HG03039 (cell line): ENCODE results near the gene HIVEP3.
"Not testable (repeated sequence)": the region's sequence is repeated elsewhere in the genome, so short reads cannot be mapped to it uniquely, and the experiment has no call there.

Experiments used
- ATAC-seq: cut with Tn5 transposase; IDR thresholded peaks from one replicate; pipeline ENCODE4 v1.9.1; 2021; ENCODE audit warnings: mild to moderate bottlenecking, moderate library complexity; ENCODE audit not compliant: unreplicated experiment

The HIVEP3 gene

DNA sequence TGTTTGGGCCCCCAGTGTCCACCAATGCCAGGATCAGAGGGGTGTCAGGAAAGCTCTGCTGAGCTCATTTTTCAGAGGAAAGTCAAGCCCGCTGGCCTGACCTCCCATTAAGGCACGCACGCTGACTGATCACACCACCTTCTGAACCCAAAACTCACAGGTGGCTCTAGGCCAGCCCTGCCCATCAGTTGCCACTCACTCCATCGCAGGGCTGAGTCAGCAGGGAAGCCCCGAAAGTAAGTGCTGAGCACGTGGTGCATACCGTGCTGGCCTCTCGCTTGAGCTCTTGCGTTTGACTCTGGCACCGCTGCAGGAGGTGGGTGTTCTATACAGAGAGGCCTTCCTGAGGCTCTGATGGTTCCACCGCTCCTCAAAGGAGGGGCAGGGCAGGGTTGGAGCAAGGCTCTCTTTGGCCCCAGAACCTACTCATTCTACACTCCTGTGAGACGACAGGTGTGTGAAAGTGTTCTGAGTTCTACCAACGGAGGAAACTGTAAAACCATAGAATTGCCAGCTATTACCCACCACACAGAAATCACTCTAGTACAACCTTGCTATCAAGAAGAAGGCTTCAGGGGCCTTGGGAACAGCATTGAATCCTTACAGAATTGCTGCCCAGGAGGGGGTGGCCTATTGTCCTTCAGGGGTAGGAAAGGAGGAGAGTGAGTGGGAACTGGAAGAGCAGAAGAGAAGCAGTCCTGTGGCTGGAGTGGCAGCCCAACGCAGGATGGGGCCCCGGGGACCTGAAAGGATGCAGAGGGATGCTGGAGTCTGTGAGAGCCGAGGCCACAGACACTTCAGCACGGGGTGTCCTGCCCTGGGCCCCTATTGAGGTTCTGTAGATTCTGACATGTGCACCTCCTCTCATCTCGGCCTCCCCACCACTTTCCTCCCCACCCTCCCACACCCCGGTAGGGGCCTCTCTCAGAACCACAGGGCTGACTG lies 219.5 kb downstream of the HIVEP3 start:
- ATAC-seq = no peak

DNA sequence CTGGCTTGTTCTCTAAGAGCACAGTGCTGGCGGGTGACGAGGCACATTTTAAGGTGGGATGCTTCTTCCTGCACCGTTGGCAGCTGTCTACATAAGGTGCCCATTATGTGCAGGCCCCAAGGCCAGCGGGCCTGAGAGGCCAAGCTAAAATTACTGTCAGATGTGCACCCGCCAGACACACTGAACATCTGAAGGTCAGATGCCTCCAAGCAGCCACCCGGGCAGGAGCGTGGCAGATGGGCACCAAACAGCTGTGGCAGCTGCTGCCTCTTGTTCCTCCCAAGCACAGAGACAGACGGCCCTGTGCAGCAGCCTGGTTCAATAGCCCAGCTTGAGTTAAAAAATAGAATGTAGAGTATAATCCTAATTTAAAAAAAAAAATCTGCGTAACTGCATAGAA lies 222.3 kb downstream of the HIVEP3 start:
- ATAC-seq = no peak

DNA sequence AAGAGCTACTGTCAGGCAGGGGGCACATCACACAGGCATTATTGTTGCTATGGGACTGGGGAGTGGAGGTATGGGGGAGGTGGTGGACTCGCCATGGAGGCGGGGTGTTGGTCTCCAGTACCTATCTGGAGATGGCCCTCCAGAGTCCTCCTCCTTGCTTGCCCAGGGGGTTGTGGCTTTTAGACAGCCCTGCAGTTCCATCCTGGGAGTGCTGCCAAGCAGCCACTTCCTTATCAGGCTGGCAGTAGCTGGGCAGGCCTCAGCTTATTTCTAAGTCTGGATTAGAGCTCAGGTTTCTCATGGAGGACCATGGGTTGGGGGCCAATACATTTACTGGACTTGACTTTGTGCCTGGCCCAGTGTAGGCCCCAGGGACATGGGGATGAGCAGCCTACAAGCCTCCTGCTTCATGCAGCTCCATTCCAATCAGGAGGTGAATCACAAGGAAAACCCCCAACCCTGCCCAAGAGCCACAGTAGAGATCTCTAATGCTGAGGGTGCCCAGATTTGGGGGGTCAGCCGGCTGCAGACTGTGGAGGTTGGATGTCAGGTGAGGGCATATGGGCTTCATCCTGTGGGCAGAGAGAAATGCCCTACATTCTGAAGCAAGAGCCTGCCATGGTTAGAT lies 223.5 kb downstream of the HIVEP3 start:
- no peak for ATAC-seq

DNA sequence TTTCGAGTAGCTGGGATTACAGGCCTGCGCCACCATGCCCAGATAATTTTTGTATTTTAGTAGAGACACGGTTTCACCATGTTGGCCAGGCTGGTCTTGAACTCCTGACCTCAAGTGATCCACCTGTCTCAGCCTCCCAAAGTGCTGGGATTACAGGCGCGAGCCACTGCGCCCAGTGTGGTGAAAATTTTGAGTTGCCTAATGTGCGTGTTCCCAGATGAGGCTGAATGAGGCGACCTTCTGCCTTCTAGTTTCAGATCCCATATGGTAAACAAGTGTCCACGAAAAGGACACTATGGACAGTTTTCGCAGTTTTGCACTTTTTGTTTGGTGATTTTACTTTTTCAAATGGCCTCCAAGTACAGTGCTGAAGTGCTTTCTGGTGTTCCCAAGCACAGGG lies 226.8 kb downstream of the HIVEP3 start:
- not testable (repeated sequence) for ATAC-seq

DNA sequence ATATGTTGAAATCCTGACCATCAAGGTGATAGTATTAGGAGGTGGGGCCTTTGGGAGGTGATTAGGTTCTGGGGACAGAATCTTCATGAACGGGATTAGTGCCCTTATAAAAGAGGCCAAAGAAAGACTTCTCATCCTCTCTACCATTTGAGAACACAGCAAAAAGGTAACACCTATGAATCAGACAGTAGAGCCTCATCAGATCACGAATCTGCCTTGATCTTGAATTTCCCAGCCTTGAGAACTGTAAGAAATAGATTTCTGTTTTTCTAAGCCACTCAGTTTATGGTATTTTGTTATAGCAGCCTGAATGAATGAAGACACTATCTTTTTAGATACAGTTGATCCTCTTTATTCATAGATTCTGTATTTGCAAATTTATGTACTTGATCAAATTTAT lies 227.3 kb downstream of the HIVEP3 start:
- no peak for ATAC-seq

DNA sequence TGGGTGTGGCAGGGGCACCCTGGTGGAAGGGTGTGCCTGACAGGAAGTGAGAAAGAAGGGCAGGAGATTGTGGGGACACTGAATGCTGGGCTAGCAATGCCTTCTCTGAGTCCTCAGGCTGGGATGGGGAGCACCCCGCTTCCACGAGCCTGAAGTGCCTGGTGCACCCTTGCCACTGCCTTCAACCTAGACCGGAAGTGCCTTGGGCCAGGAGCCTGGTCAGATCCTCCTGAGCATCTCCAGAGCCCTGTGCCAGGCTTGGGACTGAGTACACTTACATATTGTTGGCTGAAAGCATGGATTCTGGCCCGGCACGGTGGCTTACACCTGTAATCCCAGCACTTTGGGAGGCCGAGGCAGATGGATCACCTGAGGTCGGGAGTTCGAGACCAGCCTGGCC lies 228.4 kb downstream of the HIVEP3 start:
- ATAC-seq = no peak

DNA sequence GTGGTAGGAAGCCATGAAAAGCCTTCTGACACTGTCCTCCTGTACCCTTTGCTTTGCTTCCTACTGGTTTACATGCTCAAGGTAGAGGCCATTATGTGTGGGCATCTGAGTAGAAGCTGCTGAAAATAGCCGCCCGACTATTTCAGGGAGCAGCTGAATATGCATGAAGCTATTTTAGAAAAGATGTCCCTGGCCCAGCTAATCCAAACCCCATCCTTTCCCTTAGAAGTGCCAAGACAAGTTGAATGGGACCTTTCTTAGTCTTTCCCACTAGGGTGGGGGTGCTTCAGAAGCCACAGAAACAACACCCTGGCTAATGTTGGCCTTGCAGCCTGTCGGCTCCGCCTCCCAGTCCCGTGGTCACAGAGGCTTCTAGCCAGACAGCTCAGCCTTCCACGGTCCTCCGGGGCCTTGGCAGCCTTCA lies 229.2 kb downstream of the HIVEP3 start:
- ATAC-seq = no peak

DNA sequence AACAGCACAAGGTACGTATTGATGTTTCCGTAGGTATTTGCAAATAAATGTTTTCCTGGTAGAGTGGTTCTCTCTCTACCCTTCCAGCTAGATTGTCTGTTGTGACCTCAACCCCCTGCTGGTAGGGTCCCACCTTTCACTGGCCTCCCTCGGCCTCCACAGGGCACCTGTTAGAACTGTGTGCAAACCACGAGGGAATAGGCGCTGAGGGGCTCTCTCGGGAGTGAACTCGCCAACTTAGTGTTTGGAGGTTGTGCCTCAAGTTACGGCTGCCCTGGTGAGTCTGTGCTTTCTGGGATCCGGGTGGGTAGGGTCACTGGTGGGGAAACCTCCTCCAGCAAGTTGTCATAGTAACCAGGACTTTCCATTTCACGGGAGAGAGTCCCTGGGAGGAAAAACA lies 229.6 kb downstream of the HIVEP3 start:
- no peak for ATAC-seq

DNA sequence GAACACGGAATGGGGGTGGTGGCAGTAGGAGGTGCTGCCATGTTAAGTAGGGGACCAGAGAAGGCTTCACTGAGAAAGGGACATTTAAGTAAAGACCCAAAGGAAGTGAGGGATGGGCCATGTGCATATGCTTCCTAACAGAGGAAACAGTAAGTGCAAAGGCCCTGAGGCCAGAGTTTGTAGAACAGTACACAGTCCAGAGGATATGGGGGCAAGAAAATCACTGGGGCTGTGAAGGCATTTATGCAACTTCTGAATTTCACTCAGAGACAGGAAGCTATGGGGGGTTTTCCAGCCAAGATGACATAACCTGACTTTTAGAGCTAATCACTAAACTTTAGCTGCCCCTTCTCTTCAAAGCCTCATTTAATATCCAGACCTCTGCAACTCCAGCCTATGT lies 231.7 kb downstream of the HIVEP3 start:
- ATAC-seq = no peak

DNA sequence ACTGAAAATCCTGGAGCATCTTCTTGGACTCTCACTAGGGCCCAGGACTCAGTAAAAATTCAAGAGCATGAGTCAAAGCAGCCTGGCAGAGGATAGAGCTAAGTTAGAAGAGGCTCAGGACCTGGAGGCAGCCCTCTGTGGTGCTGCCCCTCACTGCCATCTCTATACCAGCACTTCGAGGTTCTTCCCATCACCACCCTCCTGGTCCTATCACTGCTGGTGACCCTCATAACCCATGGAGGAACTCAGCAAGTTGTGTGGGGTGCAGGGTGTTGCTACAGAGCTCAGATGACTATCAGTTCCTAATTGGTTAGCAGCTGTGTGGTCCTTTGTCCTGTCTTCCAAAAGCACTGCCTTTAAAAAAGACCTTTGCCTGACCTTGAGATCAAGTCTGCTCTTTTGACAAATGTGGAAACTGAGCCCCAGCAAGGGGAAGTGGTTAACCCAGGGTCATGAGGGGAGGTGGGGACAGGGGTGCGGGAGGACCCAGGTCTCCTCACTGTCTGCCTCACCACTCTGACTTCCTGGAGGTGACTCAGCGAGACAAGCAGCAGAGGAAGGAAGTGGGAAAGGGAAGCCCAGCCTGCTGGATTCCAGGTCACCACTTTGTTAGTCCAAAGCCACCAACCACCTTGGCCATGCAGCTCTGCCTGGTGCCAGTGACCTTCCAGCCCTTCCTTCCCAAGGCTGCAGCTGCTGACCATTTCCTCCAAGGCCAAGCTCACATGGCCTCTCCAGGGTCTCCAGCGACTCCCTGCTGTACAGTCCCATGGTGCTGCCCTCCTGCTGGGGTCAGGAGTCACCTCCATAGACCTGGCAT lies 234.8 kb downstream of the HIVEP3 start:
- ATAC-seq = no peak

DNA sequence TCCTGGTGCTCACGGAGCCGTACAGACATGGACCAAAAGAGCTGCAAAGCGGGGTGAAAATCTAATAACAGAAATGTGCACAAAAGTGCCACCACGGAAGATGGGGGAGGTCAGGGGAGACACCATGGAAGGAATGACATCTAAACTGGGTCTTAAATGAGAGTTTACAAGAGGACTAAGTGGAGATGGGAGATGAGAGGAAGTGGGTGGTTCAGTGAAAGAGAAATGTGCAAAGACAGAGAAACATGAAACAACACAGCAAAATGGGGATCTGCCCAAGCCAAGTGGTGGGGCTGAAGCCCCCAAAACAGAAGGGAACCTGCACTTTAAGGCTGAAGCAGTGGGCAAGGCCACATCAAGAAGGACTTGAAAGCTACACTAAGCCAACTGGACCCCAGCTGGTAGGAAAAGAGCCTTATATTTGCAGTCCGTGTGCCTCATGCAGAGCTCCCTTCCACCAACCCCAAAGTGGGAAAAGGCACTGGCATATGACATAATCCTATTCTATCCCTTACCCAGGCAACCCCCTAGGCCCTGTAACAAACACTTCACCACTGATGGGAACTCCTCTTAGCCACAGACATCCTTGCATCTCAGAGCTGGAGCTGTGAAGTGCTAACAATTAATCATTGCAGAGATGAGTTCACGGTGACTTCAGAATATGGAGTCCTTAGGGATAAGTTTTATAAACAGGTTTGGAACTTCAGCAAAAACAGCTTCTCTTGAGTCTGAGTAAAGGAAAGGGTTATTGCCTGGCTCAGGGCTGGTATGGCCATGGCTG lies 235.7 kb downstream of the HIVEP3 start:
- no peak for ATAC-seq

DNA sequence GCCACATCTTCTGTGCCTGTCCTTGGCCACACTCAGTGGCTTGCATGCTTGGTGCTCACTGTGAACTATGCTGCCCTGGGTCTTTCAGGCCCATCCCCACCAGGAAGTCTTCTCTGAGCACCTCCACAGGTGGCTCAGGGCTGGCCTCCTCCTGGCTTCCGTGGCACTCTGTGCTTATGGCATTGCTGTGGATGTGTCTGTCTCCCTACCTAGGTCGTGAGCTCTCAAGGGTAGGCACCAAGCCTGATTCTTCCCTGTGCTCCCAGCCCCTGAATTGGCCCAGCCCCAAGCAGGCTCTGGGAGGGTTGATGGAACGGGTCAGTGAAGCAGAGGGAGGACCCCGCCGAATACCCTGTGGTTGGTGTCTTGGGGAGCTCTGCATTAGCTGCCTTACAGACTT lies 236.6 kb downstream of the HIVEP3 start:
- ATAC-seq = no peak

DNA sequence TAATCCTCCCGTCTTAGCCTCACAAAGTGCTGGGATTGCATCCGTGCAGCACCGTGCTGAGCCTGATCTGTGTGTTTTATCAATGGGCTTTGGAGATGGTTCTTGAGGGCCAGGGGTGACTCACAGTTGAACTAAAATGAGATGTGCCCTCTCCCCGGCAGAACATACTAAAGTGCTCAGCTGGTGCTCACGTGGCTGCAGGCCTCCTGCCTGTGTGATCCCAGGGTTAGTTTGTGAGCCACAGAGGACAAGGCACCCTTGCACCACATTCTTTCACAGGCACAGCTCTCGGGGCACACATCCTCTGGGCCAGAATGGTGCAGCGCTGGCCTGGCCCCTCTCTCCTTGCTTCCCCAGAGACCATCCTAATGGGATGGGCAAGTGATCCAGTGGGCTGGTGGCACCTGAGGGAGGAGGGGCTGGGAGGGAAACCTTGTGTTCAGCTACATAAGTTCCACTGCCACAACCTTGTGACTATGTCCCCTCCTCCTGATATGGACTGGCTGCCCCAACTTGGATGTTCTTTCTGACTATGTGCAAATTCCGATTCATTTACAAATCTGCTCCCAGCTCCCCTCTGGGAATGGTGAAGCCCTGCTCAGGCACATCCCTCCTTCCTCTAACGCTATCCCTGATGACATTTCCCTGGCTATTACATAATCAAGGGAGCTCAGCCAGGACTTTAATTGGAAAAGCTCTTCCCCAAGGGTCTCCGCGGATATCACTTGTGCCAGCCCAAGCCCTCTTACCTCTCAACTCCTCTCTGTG lies 237.2 kb downstream of the HIVEP3 start:
- no peak for ATAC-seq

DNA sequence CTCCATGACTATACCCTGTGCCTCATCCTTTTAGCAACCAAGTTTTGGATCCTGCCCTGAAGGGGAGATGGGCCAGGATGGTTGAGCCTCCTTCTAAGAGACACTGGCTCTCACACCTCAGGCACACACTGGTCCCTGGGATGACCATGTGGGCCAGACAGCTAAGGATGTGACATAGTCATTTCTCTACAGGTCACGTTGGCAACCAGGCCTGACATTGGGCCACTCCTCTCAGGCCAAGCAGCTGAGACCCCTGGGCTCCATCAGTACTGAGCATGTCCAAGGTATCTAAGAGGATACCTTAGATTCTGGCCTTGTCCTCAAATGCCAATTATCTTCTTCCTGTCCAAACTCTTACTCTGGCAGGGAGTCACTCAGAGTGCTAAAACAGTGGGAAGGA lies 238.7 kb downstream of the HIVEP3 start:
- ATAC-seq = no peak

DNA sequence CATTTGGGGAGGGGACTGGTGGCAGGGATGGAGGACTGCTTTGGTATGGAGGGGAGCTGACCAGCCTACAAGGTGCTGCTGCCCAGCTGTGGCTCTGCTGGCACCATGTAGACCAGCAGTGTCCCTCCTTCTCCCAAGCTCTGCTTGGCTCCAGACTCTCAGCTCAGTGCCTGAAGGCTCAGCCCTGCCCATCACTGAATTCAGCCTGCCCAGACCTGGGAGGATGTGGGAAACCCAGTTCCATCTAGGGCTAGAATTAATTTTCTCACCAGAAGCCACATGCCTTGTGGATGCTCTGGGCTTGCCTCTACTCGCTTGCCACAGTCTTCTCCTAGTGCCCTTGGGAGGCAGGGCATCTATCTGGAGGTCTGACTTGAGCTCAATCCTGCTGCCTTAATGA lies 239.2 kb downstream of the HIVEP3 start:
- ATAC-seq = no peak

DNA sequence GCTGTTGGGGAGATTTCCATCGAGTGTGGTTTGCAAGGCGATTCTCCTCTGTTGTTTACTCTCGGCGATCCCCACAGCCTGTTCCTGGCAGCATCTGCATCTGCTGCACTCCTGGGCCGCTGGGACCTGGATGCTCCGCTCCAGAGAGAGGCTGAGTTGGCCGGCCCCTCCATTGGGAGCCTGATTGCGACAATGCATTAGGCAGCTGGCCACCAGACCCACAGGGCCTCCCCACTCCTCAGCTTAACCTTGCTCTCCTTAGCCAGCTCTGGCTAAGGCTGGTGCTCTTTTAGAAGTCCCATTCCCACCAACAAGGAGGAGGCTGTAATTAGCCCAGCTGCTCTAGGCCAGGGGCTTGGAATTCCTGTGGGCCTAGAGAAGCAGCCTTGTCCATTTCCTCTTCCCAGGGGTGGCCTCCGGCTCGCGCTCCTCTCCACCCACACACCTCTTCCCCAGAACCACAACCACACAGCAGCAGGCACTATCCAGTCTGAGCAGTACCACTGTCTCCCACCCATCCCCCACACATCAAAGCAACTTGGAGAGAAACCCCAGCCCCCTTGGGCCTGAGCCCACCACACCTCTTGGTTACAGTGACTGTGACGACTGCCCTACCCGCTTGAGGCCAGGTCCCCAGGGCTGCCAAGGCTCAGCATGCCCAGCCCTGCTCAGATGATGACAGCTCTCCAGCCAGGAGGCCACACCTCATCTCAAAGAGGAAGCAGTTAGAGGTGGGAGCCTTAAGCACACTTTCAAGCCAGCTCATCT lies 240.4 kb downstream of the HIVEP3 start:
- ATAC-seq = no peak

DNA sequence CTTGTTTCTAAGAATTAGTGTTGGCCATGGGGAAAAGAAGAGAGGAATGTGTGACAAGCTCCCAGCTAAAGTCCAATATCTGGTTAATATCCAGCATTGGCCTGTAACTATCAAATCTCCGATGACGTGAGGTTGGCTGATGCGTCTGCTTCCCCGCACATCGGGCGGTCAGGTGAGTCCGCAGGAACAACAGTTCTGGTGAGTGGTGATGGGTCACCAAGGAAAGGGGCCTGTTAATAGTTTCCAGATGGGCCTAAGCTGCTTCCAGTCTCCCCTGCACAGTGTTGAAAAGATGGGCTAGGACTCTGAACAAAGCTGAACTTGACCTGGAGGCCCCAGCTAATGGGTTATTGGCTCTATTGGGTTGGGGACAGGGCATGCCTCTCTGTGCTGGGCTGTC lies 241.1 kb downstream of the HIVEP3 start:
- no peak for ATAC-seq

DNA sequence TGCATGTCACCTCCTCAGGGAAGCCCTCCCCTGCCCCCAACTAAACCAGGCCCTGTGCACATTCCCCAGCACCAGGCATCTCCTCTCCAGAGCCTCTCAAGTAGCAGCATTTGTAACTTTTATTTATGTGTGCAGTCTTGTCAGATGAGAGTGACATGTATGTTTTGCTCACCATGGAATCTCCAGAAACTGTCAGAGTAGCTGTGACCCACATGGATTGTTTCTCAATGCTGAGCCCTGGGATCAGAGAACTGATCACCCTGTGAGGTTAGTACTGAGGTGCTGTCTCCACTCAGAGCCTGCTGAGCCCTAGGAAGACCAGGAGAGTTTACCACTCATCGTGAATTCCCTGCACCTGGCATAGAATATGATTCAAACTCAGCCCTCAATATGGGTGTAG lies 243.3 kb downstream of the HIVEP3 start:
- no peak for ATAC-seq

DNA sequence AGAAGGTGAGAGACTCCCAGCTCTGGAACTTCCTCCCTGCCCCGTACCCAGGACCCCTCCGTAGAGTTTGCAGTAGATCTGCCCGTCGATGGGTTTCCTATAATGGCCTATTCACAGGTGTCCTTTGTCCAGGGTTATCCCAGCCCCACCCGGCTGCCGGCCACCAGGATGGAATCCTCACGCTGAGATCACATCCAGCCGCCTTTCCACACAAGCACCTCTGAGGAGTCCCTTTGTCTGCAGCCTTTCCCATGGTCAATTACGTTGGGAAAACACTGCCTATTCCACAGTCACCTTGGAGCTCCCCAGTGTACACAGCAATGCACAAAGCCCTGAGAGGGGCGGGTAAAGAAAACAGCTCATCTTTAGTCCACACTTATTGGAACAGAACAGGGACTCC lies 244.2 kb downstream of the HIVEP3 start:
- ATAC-seq = no peak
